GM18867 (cell line): ENCODE results near the gene HGF.

Experiments used
- ATAC-seq: cut with Tn5 transposase; IDR thresholded peaks from one replicate; pipeline ENCODE4 v1.9.1; 2021; ENCODE audit warnings: mild to moderate bottlenecking, moderate library complexity; ENCODE audit not compliant: unreplicated experiment

Gene HGF

GRCh38 chr7:81687062-81687461, 82.8 kb downstream of the HGF start:
- ATAC-seq: no peak

GRCh38 chr7:81685270-81685868, 84.5 kb downstream of the HGF start:
- no peak for ATAC-seq

DNA sequence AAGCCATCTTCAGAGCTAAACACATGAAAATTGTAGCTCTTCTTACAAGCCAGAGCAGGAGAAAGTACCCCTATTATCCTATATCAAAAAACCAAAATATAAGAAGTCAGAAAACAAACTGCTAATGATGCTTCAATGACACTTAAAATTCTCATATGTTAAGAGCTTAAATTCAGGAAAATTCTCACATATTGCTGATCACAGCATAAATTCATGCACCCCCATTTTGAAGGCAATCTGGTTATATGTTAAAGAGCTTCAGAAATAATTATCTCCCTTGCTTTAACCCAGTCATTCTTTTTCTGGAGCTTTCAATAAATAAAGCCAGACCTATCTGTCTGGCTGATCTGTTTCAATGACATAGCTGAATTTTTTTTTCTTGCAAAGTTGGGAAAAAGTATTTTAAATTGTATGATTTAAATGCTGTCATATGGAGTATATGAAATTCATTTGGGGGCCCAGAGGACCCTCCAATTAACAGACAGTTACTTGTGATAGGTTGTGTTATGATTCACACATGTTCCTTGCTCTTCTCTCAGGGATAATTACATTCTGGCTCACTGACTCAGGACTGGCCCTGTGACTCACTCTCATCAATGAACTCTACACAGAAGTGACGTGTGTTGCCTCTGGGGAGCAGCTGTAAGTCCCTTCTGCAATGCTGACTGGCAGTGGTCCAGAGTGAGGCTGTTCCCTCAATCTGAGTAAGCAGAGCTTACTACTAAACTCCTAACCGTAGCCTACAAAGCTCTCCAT, 85.2 kb downstream of the HGF start:
- peak; percentile 94 for ATAC-seq

- no peak for ATAC-seq
These were observed 85.8 kb downstream of the HGF start for GRCh38 chr7:81684033-81684432.

- no peak for ATAC-seq
These were observed 87.0 kb downstream of the HGF start for GRCh38 chr7:81682873-81683272.

DNA sequence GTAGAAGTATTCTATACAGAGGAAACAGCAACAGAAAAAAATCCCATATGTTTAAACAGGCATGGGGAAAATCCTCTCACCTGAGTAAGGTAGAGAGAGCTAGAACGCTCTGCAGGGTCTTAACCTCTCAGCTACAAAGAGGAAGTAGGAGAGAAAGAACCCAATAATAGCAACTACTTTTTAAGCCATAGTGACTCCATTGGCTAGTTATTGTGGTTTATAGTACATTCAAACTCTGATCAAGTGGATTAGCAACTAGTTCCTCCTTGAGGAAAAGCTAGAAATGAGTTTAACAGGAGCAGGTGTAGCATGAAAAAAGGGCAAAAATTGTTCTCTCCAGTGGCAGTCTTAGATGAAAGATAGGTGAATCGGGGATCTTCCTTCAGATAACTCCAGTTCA, 89.7 kb downstream of the HGF start:
- no peak for ATAC-seq

DNA sequence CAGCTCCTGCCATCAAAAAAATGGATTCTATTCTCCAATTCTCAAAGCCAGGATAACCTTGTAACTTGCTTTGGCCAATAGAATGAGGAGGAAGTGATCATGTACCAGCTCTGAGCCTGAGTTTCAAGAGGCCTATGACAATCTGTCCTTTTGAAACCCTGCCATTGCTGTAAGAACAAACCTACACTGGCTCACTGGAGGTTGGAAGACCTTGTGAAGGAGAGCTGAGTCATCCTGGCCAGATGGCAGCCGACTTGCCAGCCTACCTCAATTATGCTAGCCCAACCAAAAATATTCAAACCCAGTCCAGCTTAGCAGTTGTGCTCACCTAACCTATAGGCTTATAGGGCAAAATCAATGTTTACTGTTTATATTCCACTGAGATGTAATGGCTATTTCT, 93.0 kb downstream of the HGF start:
- ATAC-seq: no peak

GRCh38 chr7:81676105-81676811, 93.6 kb downstream of the HGF start:
- no peak for ATAC-seq

- no peak for ATAC-seq
These were observed 95.4 kb downstream of the HGF start for GRCh38 chr7:81674431-81674830.

GRCh38 chr7:81672872-81673271, 97.0 kb downstream of the HGF start:
- no peak for ATAC-seq

- no peak for ATAC-seq
These were observed 100.3 kb downstream of the HGF start for GRCh38 chr7:81669476-81670105.

DNA sequence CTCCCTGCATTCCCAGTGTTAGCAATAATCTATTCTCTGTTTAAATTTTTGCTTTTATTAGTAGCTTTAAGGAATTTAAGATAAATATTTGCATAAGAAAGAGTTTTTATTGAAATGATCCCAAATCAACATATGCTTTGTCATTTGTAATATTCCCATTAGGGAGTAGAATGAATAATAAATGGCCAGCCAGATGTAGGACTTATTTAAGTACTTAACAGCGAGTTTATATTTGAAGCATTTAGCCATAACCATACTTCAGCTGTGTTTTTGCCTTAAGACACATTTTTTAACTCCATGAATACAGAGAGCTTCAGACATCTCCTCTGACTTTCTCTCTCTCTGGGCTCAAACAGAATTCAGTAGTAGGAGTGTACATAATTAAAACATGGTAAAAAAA, 103.6 kb downstream of the HGF start:
- no peak for ATAC-seq

DNA sequence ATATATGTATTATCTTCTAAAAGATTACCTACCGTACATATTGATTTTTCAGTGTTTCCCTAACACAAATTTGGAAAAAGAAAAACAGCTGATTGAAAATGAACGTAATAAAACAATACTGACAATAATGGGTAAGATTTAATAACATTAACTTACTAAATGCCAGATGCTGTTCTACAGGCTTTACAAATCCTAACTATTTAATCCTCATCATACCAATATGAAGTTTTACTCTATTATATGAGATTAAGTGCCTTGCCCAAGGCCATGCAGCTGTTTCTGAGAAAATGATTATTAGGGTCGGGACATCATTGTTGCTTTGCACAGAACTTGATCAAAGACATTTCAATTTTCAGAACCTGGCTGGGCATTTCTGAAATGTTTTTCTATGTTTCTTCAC, 104.6 kb downstream of the HGF start:
- no peak for ATAC-seq

- no peak for ATAC-seq
These were observed 105.5 kb downstream of the HGF start for GRCh38 chr7:81664304-81664703.

DNA sequence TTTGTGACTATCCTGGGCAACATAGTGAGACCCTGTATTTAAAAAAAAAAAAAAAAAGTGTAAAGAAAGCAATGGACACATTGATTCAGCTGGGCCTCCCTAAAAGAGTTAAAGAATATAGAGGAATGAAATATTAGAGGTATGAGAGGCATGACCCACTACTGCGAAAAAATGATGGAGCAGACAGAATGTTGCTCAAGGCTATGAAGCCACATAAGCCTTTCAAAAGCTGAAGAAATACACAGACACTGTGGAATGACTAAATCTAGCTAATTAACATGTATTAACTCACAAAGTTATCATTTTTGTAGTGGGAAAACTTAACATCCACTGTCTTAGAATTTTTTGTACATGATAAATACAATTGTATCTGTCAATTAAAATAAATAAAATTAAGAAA, 107.3 kb downstream of the HGF start:
- no peak for ATAC-seq

- ATAC-seq: no peak
These were observed 110.0 kb downstream of the HGF start for GRCh38 chr7:81659697-81660395.

GRCh38 chr7:81657551-81657950, 112.3 kb downstream of the HGF start:
- no peak for ATAC-seq

- no peak for ATAC-seq
These were observed 114.6 kb downstream of the HGF start for GRCh38 chr7:81655271-81655670.

- no peak for ATAC-seq
These were observed 117.6 kb downstream of the HGF start for GRCh38 chr7:81652225-81652624.
